RWPE1 (cell line): Measurements from ENCODE around the gene MTRF1L.
A peak's percentile ranks its signal among the peaks of the same experiment; 100 is the strongest.
"Not testable (repeated sequence)": the region's sequence is repeated elsewhere in the genome, so short reads cannot be mapped to it uniquely, and the experiment has no call there.

Experiments used
- CTCF ChIA-PET: fragments of 350-600 bp; sonication (Branson Sonifier 250); formaldehyde crosslinking; extraction: SDS; loops from one replicate; lab custom pipeline; 2021; lab: Yijun Ruan, JAX
- POLR2A ChIA-PET: fragments of 400-600 bp; formaldehyde crosslinking; extraction: SDS; loops from one replicate; lab custom pipeline; 2020; ENCODE audit warnings: antibody characterized with exemption; ENCODE audit not compliant: low non-redundant PET; lab: Yijun Ruan, JAX
- DNase-seq: peaks from one replicate; pipeline ENCODE4 v3.0.0; 2012; ENCODE audit warnings: low spot score
- H3K27ac ChIP-seq: fragments of 450-650 bp; 2 replicates; pipeline ENCODE4 v1.5.1; 2017
- TF ChIP-seq, protein P1 (sequence below): fragments of 450-650 bp; conservative IDR thresholded peaks from 2 replicates; pipeline ENCODE4 v1.5.1; 2017; ENCODE audit warnings: low read depth, mild to moderate bottlenecking

MTRF1L gene

GRCh38 chr6:153015094-153015640 is 12.7 kb upstream of the MTRF1L start:
- no peak for DNase-seq
- POLR2A ChIA-PET = no interaction called here
- TF ChIP-seq, protein P1, sequence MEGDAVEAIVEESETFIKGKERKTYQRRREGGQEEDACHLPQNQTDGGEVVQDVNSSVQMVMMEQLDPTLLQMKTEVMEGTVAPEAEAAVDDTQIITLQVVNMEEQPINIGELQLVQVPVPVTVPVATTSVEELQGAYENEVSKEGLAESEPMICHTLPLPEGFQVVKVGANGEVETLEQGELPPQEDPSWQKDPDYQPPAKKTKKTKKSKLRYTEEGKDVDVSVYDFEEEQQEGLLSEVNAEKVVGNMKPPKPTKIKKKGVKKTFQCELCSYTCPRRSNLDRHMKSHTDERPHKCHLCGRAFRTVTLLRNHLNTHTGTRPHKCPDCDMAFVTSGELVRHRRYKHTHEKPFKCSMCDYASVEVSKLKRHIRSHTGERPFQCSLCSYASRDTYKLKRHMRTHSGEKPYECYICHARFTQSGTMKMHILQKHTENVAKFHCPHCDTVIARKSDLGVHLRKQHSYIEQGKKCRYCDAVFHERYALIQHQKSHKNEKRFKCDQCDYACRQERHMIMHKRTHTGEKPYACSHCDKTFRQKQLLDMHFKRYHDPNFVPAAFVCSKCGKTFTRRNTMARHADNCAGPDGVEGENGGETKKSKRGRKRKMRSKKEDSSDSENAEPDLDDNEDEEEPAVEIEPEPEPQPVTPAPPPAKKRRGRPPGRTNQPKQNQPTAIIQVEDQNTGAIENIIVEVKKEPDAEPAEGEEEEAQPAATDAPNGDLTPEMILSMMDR = no peak
- no peak overlapping the region for H3K27ac ChIP-seq
- CTCF ChIA-PET = no interaction called here

GRCh38 chr6:153013438-153013837 is 10.9 kb upstream of the MTRF1L start:
- DNase-seq = no peak
- H3K27ac ChIP-seq = no peak overlapping the region
- ChIA-PET CTCF (no interaction called here), POLR2A (no interaction called here)
- TF ChIP-seq, protein P1 = no peak

- DNase-seq = no peak
- ChIA-PET CTCF (no interaction called here), POLR2A (no interaction called here)
- H3K27ac ChIP-seq = no peak overlapping the region
- TF ChIP-seq, protein P1 = no peak
Observed at GRCh38 chr6:153012856-153013255, 10.3 kb upstream of the MTRF1L start.

DNA sequence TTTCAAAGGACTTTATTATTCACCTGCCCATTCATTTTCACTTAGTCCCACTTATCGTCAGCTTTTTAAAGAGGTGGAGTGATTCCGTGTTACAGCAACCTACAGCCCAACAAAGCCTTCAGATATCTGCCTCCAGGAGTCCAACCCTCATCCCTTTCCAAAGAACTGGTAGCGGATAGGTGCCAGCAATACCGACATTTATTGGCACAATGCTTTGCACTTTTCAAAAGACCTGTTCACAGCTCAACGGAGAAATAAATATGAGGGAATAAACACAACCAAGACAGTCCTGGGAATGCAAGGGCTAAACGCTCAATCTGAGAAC is 819 bp upstream of the MTRF1L start:
- H3K27ac ChIP-seq = peak overlapping the region; percentile 91
- TF ChIP-seq, protein P1 = no peak
- DNase-seq = no peak
- POLR2A ChIA-PET = no interaction called here
- CTCF ChIA-PET = no interaction called here

DNA sequence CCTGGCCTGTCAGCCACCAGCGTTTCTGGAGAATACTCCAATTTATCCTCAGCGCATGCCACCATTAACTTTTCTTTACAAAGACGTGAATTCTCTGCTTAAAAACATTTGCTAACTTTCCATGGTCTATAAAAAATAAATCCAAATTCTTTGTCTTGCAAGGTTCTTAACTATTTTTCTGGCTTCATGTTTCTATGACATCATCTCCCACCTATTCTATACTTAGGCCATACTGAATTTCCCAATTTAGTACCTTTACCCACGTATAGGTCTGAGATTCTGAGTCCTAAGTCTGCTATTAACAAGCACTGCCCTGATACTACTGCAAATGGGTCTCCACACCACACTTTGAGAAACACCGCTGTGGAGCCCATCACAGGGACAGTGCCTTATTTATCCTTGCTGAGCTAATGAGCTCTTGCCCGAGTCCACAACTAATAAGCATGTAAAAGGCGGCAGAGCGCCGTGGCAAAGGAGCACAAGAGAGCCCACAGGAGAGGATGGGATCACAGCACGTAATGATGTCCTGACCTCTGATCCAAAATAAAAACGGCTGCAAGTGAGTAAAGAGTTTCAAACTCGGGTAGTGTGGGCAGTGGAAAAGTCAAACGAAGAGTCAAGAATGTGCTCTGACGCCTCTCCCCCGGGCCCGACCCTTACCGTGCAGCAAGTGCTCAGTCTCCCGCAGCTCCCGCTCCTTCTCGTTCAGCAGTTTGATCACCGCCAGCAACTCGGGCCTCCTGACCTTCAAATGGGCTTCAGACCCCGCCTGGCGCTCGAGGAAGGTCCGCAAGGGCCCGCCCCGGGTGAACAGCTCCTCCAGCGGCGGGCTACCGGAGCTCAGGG is 519 bp downstream of the MTRF1L start:
- H3K27ac ChIP-seq = peak overlapping the region; percentile 91
- ChIA-PET CTCF (no interaction called here), POLR2A (no interaction called here)
- TF ChIP-seq, protein P1 = no peak
- no peak for DNase-seq

DNA sequence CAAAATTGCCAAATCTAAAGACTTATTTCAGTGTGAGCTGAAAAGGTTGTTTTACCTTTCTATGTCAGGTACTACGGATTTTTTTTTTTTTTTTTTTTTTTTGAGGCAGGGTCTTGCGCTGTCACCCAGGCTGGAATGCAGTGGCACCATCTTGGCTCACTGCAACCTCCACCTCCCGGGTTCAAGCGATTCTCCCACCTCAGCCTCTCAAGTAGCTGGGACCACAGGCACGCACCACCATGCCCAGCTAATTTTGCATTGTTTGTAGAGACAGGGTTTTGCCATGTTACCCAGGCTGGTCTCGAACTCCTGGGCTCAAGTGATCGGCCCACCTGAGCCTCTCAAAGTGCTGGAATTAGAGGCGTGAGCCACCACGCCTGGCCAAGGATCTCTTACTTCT is 1.7 kb downstream of the MTRF1L start:
- CTCF ChIA-PET, H3K27ac ChIP-seq, DNase-seq: not testable (repeated sequence)
- POLR2A ChIA-PET = interaction anchor here (0.7 kb wide), 1 partner anchor 241 kb away, joined by 3 read pairs; no protein-coding TSS in a partner anchor

DNA sequence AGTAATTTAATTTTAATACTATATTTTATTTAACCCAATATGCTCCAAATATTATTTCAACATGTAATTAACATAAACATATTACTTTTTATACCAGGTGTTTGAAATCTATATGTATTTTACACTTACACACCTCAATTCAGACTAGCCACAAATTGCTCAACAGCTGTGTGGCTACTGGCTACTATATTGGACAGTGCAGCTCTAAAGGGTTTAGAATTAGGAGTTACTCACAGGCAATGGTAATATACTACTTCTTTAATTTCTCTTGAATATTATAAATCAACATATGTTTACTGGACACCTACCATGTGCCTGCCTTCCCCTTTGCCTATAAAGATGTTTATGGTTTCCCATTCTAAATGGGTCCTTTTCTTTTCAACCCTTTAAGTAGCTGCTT is 2.3 kb downstream of the MTRF1L start:
- POLR2A ChIA-PET = interaction anchor here (0.7 kb wide), 1 partner anchor 240 kb away, joined by 3 read pairs; no protein-coding TSS in a partner anchor

DNA sequence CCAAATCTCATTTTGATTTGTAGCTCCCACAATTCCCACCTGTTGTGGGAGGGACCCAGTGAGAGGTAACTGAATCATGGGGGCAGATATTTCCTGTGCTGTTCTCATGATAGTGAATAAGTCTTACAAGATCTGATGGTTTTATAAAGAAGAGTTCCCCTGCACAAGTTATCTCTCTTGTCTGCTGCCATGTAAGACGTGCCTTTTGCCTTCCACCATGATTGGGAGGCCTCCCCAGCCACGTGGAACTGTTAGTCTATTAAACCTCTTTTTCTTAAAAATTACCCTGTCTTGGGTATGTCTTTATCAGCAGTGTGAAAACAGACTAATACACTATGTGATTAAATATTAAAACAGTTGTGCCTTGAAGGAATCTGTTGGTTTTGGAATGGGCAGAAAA is 3.0 kb downstream of the MTRF1L start:
- CTCF ChIA-PET, POLR2A ChIA-PET, DNase-seq, H3K27ac ChIP-seq: not testable (repeated sequence)

More for the DNA sequence above, 2.3 kb downstream of the MTRF1L start:
- CTCF ChIA-PET = no interaction called here
- TF ChIP-seq, protein P1 = no peak
- H3K27ac ChIP-seq = no peak overlapping the region
- DNase-seq = no peak
